ENCODE data around the gene FTO.

Gene FTO

DNA sequence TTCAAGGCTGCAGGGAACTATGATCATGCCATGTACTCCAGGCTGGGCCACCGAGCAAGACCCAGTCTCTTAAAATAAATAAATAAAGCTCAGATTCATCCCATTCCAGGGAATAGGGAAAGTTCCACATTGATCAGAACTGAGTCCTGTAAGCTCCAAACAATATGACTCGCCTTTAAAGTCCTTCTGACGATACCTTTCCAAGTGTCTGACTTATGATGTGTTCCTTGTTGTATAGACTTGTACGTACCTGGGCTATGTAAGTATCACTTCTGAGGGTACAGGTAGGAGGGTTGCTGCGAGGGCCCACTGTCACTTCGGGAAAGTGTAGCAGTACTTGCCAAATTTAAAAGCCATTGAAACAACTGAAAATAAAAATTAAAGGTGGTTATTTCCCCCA, 329.8 kb downstream of the FTO start:
- no peak for DNase-seq (ENCODE audit: extremely low read depth in 1 of 2, low read depth in 1 of 2)

DNA sequence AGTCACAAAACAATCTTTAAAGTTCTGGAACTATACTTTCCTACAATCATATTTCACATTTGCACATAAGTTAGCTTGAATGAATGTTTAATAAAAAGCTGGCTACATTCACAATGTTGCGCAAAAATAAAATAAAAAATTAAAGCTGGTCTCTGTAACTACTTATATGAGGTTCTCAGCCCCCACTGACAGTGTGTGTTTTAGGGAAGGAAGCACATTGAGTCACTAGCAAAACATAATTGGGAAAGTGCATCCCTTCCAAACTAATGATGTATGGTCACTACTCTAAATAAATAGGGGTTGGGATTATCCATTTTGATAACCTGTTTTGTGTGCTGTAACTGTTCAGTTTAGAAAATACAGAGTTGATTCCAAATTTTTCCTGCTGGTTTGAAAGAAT, 330.7 kb downstream of the FTO start:
- no peak for DNase-seq (ENCODE audit: extremely low read depth in 1 of 2, low read depth in 1 of 2)

DNA sequence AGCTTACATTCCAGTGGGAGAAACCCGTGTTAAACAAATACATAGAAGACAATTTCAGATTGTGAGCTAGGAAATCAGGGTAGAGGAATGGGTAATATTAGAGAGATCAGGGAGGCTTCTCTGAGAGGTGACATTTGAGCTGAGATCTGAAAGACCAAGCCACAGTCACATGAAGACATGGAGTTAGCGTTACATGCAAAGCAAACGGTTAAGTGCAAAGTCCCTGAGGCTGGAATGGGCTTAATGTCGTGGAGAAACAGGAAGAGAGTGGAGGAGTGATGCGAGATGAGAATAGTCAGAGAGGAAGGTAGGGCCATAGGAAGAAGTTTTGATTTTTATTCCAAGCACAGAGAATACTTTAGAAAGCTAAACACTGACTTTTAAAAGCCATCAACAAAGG, 336.5 kb downstream of the FTO start:
- no peak for DNase-seq (ENCODE audit: extremely low read depth in 1 of 2, low read depth in 1 of 2)

DNA sequence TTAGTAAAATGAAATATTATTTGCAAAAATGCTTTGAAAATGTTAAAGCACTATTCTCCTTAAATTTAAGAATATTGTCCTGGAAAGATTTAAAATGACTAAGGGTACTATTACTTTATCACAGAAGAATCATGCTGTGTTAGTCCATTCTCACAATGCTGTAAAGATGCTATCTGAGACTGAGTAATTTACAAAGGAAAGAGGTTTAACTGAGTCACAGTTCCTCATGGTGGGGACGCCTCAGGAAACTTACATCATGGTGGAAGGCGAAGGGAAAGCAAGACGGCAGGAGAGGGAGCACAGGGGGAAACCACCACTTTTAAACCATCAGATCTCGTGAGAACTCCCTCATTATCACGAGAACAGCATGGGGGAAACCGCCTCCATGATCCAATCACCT, 337.0 kb downstream of the FTO start:
- DNase-seq (ENCODE audit: extremely low read depth in 1 of 2, low read depth in 1 of 2): no peak

DNA sequence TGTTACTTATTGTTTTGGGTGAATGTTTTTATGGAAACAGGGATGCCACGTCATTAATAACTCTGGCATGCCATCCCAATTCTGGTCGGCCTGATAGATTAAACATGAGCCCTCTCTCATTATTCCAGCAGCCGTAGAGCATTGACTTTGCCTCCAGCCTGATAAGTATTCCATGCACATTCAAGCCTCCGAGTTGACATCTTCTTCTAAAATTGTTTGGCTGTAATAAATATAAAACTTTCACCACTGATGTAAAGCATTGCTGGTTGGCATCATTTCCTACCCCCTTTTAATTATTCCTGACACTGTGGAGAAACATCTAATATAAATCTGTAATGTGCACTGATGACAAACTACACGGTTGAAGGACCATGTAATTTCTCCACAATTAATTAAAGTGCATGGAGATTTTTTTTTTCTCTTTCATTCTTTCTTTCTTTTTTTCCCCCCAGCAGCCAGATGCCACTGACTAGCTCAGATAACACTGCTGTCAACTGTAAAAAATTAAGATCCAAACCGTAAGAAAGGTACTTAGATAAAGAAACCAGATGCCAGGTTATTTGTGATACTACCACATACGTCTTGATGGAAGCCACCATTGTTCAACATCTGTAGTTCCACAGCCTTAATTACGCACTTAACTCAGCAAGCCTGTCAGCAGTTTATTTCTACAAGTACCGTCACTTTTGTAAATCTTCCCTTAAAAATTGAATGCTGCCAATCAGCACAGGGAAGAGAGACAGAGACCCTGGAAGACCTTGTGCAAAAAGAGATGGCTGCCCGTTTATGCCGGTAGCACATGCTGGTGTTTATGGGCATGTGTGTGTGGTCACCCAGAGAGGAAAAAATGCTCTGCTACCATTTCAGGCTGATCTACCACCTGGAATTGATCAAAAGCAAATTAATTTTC, 344.9 kb downstream of the FTO start:
- no peak for DNase-seq (ENCODE audit: extremely low read depth in 1 of 2, low read depth in 1 of 2)

DNA sequence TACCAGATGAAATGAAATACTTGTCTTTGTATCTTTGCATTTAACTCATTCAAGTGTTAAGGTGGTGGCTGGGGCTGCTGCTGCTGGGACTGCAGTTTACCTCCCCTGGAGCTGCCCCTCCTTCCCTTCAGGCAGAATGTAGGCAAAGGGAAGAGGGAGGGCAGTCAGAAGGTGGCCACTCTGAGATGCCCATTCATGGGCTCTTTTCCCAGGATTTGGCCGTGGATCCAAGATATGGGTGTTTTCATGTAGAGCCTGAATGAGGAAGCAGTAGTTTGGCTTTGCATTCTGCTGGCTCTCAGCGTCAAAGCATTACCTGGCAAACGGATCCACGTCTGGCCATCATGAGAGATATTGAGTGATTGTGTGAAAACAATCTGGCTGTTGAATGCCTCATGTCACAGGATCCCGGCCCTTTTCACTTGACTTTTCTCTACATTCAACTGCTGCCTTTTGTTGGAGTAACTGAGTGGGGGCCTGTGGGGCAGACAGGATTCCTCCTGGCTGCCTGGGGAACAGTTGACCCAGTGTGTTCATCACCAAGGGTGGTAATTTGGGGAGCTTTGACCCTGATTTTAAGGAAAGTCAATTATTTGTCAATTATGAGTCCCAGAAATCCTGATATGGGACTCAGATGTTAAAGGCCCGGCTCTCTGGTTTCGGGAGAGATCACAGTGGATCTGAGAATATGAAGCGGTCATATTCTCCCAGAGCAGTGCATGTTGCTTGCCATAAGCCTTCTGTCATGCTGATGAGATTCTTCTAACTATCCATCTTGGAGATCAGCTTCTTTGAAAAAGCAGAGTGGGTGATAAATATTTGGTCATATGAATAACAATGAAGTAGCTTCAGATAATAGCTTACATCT, 345.9 kb downstream of the FTO start:
- DNase-seq (ENCODE audit: extremely low read depth in 1 of 2, low read depth in 1 of 2): no peak

DNA sequence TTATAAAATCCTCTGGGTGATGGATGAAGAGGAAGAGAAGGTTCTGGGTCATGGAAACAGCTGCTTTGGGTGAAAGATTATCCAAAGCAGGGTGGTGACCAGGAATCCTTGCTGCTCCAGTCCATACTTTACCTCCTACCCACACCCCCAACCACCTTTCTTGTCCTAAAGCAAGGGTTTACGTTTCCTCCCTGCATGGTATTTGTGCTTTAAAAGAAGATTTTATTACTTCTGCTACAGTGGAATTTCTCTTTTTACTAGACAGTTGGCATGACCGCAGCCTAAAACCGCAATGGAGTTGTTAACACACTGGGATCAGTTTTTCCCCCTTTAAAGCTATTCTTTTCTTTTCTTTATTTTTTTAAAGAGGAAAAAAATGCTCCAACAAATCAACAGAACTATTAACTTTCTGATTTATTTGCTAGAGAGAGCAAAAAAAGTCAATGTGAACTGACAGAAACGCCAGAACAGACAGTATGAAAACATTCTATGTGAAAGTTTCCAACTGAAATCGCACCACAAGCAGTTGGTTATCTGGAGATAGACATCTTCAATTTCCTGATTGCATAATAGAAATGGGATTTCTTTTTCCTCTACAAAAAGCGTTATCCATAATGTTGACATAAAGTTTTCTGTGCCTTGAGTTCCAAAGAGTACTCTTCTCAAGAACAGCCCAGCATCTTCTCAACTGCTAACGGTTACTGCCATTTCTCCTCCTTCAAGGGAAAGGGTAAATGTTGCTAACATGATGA, 346.7 kb downstream of the FTO start:
- DNase-seq (ENCODE audit: extremely low read depth in 1 of 2, low read depth in 1 of 2): no peak

DNA sequence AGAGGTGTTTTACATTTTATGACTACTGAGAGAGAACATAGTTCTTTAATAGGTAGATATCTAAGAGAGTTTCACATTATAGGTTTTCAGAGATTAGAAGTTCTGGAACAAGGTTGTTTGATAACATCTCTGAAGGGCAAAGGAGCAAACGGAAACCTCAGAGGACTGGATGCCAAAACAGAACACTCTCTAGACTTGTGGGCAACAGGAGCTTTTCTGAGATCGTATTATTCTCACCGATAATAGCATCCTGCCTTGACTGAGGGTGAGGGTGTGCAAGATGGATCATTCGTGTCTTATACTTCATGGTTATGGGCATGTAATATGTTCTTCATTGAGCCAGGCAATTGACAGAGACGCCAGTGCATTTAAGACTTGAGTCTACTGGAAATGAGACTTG, 347.9 kb downstream of the FTO start:
- no peak for DNase-seq (ENCODE audit: extremely low read depth in 1 of 2, low read depth in 1 of 2)

DNA sequence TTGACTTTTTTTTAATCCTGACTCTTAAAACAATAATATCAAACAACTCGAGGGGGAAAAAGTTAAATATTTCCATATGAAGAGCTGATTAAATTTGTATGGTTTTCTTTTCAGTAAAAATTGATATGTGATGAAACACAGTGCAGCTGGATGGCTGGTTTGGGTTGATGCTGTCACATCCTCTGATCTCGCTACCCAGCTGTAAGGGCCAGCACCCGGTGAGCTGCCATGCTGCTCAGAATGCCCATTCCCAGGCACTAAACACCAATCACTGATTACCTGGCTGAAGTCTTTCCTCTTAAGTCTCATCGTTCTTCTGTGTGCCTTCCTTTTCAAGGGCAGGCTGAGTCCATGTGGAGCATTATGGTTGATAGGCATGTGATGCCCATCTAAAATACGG, 348.3 kb downstream of the FTO start:
- DNase-seq (ENCODE audit: extremely low read depth in 1 of 2, low read depth in 1 of 2): no peak

DNA sequence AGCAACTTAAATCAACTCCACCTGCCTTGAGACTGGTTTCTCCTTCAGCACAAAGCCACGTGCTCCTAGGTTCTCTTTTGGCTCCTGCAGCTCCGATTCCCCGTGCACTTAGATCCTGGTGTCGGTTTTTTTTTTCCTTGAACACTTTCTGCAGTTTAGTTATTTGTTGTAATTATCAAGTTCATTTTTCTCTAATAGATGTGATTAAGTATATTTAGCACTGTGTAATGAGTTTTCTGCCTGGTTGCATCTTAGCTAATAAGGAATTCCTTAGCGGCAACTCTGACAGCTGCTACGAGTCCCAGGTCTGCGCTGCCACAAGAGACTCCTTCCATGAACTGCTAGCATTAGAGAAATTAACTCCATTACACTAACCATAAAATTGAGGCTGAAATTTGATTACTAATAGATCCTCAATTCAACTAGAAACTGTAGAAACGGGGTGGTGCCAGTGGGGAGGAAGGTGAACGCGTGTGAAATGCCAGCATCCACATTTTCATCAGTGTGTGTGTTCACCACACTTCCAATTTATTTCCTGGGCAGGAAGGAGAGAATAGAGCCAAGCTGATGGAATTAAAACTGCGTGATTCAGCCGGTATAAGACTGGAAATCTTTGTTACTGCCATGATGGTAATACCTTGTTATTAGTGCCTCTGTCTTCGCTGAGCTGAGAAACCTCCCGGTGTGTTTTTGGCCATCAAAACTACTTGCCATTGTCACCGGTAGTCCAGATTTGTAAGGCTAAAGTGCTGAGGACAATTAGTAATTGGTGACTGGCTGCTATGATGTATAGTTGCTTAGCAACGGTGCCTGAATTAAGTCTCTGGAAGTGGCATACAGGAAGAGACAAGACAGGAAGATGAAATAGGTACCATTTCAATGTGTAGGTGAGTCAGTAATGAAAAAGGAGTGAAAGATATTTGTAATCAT, 350.2 kb downstream of the FTO start:
- DNase-seq (ENCODE audit: extremely low read depth in 1 of 2, low read depth in 1 of 2): no peak

DNA sequence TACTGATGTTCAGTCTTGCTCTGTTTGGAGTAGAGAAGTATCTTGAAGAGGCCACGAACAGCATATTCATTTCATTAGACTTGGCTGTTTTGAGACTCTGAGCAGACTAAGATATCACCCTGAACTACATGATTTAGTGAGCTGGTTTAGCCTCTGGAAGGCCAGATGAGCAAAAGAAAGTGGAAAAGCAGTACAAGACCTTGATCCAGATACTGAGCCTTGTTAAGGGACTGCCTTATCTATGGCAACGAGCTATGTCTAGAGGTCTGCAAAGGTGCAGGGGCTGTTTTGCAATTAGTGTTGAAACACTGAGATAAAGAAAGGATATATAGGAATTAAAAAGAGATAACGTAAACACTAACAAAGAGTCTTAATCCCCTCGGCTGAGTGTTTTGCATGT, 351.2 kb downstream of the FTO start:
- no peak for DNase-seq (ENCODE audit: extremely low read depth in 1 of 2, low read depth in 1 of 2)

DNA sequence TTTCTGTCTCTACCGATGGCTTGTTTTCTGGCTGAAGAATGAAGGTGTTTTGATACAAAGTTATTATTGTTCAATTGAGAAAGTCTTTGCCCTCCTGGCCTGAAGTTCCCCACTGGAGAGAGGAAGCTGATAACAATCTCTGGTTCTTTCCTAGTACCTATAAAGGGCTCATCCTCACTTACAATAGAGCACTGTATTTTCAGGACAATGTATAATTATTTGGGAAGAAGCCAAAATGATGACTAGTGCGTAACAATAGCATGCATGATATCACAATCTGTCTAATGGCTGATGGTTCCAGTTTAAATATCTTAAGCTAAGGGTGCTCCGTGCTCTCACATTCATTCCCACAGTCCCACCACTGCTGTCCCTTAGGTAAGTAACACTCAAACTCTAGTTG, 351.9 kb downstream of the FTO start:
- DNase-seq (ENCODE audit: extremely low read depth in 1 of 2, low read depth in 1 of 2): no peak

DNA sequence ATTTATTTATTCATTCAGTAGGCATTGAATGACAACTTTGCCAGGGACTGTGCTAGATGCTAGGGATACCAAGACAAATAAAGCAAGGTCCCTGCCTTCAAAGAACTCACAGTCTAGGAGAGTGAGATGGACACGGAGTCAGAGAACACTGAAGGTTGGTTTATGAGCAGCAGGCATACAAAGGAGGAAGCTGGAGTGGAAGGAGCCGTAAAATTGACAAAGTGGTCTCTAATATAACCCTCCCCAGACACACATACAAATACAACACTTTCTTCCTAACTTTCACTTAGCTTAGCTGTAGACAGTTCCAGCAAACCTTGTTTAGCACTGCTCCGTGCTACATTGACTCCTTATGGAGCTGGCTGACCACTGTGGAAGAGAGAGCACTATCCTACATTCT, 353.0 kb downstream of the FTO start:
- DNase-seq (ENCODE audit: extremely low read depth in 1 of 2, low read depth in 1 of 2): no peak

DNA sequence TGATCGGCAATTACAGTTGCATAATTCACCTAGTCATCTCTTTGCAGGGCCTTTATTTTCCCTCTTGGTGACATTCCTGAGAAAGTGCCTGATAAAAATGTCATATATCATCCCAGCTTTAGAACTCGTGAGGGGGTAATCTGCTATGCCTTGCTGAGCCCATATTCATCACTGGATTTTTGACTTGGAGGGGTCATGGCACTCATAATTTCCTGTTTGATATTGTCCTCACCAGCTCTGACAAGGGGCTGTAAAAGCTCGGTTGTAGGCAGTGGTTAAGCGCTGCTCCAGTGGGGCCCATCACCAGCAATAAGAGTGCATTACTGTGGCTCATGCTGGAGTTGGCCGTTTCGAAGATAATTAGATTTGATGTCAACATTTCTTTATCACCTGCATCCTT, 355.4 kb downstream of the FTO start:
- DNase-seq (ENCODE audit: extremely low read depth in 1 of 2, low read depth in 1 of 2): no peak

DNA sequence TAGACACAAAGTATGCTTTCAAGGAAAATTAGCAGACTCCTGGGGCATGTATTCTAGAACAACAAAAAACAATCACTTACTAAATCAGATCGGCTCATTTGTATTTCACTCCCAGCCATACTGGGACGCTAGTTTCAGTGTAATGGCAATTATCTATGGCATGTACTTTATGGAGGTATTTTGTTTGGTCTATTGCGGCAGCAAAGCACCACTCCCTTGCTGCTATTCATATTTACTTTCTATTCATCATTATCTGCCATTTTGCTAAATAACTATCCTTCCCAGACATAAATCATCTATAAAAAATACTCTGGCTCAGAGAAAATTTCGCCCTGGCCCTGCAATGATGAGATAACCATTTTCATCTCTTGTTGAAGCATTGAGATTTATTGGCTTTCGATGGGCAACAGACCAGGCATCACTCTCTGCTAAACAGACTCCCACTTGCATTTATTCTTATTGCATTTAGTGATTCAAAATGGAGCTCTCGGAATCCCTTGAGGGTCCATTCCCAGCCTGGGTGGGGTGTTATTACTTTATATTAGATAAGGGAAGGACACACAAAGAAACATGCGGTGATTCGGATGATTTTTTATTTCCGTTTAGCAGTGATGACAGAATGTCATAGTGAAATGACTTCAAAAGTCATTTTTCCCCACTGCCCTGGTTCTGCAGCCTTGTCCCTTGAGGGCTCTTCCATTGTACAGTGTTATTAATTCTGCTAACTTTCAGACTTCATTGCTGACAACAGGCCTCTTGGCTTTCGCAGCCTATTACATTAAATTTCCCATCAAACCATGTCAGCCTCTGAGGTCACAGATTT, 356.9 kb downstream of the FTO start:
- no peak for DNase-seq (ENCODE audit: extremely low read depth in 1 of 2, low read depth in 1 of 2)

DNA sequence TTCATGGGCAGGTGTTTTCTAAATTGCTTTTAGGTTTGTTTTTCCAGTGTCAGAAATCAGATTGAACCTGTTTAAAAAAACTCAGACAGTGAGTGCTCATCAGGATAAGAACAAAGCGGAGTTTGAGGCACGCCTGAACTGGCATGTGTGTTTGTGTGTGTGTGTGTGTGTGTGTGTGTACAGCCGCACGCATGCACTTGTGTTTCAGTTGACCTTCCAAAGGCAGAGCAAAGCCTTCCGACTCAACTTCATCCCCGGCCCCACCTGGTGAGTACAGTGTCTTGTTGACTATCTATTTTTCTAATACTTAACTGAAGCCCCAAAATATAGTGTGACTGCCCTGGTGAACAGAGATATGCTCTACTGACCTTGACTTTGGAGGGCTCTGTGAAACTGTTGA, 357.5 kb downstream of the FTO start:
- DNase-seq (ENCODE audit: extremely low read depth in 1 of 2, low read depth in 1 of 2): no peak

DNA sequence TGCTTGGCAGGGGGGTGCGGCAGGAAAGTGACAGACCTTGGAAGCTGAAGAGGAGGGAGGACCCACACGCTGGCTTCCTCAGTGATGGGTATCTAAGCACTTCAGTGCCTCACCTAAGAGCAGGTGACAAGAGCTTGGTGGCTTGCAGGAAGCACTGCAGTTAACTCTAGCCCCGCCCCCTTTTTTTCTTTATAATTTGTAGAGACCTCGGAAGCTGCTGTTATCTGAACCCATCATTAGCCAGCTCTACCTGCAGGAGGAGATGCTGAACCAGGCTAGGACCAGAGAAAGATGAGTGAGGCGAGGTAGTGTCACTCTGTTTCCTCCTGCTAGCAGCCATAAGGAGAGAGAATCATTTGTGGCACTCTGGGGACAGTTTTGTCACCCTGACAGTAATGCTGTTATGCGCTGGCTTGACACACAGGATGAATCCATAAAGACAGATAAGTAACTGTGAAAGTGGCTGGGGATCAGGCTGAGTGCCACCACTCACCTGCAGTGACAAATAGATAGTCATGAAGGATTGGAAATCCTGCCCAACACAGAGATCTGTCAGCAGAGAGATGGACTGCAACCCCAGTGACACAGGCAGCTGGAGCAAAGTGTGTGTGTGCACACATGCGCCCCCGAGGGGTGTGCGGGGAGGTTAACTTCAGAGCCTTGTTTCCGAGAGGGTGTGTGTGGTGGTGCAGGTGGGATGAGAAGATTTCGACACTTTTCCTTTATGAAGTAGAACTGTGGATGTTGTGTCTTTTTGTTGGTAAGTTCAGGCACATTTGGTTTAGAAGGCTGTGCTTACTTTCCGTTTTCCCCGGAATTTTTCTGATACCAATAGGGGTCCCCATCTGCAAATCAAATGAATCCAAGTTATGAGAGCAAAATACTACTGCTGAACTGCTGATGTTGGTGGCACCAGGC, 358.7 kb downstream of the FTO start:
- no peak for DNase-seq (ENCODE audit: extremely low read depth in 1 of 2, low read depth in 1 of 2)

DNA sequence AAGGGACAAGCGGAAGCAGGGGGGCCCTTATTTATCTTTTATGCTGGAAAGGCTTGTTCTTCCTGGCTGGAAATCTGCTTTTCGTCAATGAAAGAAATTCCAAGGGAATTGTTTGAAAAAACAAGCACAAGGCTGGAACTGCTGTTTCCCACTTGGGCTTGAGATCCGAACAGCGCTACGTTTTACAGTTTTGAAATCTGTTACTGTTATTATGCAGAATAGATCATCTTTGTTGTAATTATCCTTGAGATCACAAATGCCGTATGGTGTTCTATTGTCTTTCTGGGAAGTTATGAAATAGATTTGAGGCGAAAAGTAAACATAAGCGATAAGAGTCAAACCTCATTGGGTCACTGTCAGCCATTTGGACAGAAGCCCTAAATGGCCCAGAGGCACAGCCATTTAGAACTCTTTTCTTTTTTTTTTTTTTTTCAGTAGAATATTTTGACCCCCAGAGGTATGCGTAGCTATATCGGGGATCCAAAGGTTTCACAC, 359.4 kb downstream of the FTO start:
- no peak for DNase-seq (ENCODE audit: extremely low read depth in 1 of 2, low read depth in 1 of 2)
